ENCODE data around the gene DACH1.

DNA sequence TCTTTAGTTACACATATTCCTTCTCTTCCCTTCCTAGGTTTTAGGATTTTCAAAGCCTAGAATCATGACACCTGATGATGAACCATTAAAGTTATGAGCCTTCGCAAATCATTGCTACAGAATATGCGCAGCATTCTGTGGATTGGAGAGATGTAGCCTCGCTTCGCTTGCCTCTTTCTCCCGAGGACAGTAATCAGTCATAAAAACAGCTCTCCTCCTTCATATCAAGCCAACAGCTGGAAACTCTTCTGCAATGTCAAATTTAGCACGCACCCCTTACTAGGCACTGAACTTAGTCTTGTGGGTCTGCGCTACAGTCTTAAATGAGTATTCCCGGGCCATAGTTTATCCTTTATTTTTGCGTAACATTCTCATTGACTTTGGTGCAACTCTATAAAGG is 79.6 kb downstream of the DACH1 start:
- TF ChIP-seq POLR2AphosphoS5 (IDR thresholded peaks at IDR 0.05; ENCODE audit: low read depth, low read length) (no peak), POLR2A (IDR thresholded peaks at IDR 0.05; ENCODE audit: low read depth, low read length) (no peak), TAF1 (IDR thresholded peaks at IDR 0.05; ENCODE audit: borderline replicate concordance, low read depth, low read length) (no peak)
